HG03565 (cell line): Measurements from ENCODE around the gene SDK1.

ENCODE experiments used
- ATAC-seq: cut with Tn5 transposase; IDR thresholded peaks from one replicate; pipeline ENCODE4 v1.9.1; 2021; ENCODE audit warnings: mild to moderate bottlenecking, moderate library complexity; ENCODE audit not compliant: unreplicated experiment

Gene SDK1

GRCh38 chr7:4000139-4000538, 699.1 kb downstream of the SDK1 start:
- no peak for ATAC-seq

GRCh38 chr7:4000934-4001333, 699.9 kb downstream of the SDK1 start:
- no peak for ATAC-seq

GRCh38 chr7:4001742-4002141, 700.7 kb downstream of the SDK1 start:
- ATAC-seq = no peak

GRCh38 chr7:4003503-4003902, 702.5 kb downstream of the SDK1 start:
- no peak for ATAC-seq

- ATAC-seq = no peak
Observed at GRCh38 chr7:4006687-4007086, 705.6 kb downstream of the SDK1 start.

- ATAC-seq = no peak
Observed at GRCh38 chr7:4009211-4010060, 708.4 kb downstream of the SDK1 start.

GRCh38 chr7:4010061-4010605, 709.1 kb downstream of the SDK1 start:
- no peak for ATAC-seq

- ATAC-seq = no peak
Observed at GRCh38 chr7:4010923-4011656, 710.0 kb downstream of the SDK1 start.

GRCh38 chr7:4013793-4014192, 712.7 kb downstream of the SDK1 start:
- ATAC-seq = no peak

- no peak for ATAC-seq
Observed at GRCh38 chr7:4014346-4015050, 713.4 kb downstream of the SDK1 start.

- ATAC-seq = no peak
Observed at GRCh38 chr7:4015371-4015770, 714.3 kb downstream of the SDK1 start.

- ATAC-seq = no peak
Observed at GRCh38 chr7:4015996-4016395, 714.9 kb downstream of the SDK1 start.

- no peak for ATAC-seq
Observed at GRCh38 chr7:4017081-4017480, 716.0 kb downstream of the SDK1 start.

GRCh38 chr7:4017785-4018184, 716.7 kb downstream of the SDK1 start:
- ATAC-seq = no peak

- ATAC-seq = no peak
Observed at GRCh38 chr7:4018601-4019316, 717.7 kb downstream of the SDK1 start.

- no peak for ATAC-seq
Observed at GRCh38 chr7:4020086-4020485, 719.0 kb downstream of the SDK1 start.

- no peak for ATAC-seq
Observed at GRCh38 chr7:4021413-4021812, 720.4 kb downstream of the SDK1 start.

GRCh38 chr7:4022265-4022664, 721.2 kb downstream of the SDK1 start:
- no peak for ATAC-seq

GRCh38 chr7:4023502-4023901, 722.5 kb downstream of the SDK1 start:
- no peak for ATAC-seq

GRCh38 chr7:4024133-4024532, 723.1 kb downstream of the SDK1 start:
- no peak for ATAC-seq

GRCh38 chr7:4024806-4025205, 723.8 kb downstream of the SDK1 start:
- no peak for ATAC-seq
